GM19193 (cell line): ENCODE data around the gene BHLHA9.

Source experiments
- POLR2A ChIP-seq: IDR thresholded peaks from 4 replicates; pipeline ENCODE4 v1.6.1; 2011; ENCODE audit not compliant: insufficient read depth, insufficient read length; ENCODE audit errors: extremely low read depth

BHLHA9 gene

GRCh38 chr17:1237471-1237870 lies 32.8 kb upstream of the BHLHA9 start:
- TF ChIP-seq POLR2A, result no peak

- TF ChIP-seq POLR2A, result no peak
These were observed 31.0 kb upstream of the BHLHA9 start for GRCh38 chr17:1239210-1239609.

GRCh38 chr17:1241929-1242328 lies 28.3 kb upstream of the BHLHA9 start:
- TF ChIP-seq POLR2A, result no peak

GRCh38 chr17:1244606-1245012 lies 25.6 kb upstream of the BHLHA9 start:
- no peak for TF ChIP-seq POLR2A

GRCh38 chr17:1251866-1252608 lies 18.2 kb upstream of the BHLHA9 start:
- no peak for TF ChIP-seq POLR2A

- TF ChIP-seq POLR2A, result no peak
These were observed 15.2 kb upstream of the BHLHA9 start for GRCh38 chr17:1255041-1255440.

- TF ChIP-seq POLR2A, result no peak
These were observed 13.5 kb upstream of the BHLHA9 start for GRCh38 chr17:1256699-1257098.

GRCh38 chr17:1260086-1260769 lies 10.0 kb upstream of the BHLHA9 start:
- TF ChIP-seq POLR2A, result no peak

- no peak for TF ChIP-seq POLR2A
These were observed 9.5 kb upstream of the BHLHA9 start for GRCh38 chr17:1260770-1261161.

- no peak for TF ChIP-seq POLR2A
These were observed 6.0 kb upstream of the BHLHA9 start for GRCh38 chr17:1264196-1264595.

- no peak for TF ChIP-seq POLR2A
These were observed 2.7 kb upstream of the BHLHA9 start for GRCh38 chr17:1267471-1267943.

- TF ChIP-seq POLR2A, result no peak
These were observed 783 bp downstream of the BHLHA9 start for GRCh38 chr17:1271030-1271423.

GRCh38 chr17:1271441-1271840 lies 1.2 kb downstream of the BHLHA9 start:
- no peak for TF ChIP-seq POLR2A

- TF ChIP-seq POLR2A, result no peak
These were observed 2.5 kb downstream of the BHLHA9 start for GRCh38 chr17:1272701-1273100.

GRCh38 chr17:1273492-1274244 lies 3.4 kb downstream of the BHLHA9 start:
- no peak for TF ChIP-seq POLR2A

GRCh38 chr17:1274245-1274608 lies 4.0 kb downstream of the BHLHA9 start:
- TF ChIP-seq POLR2A, result no peak

- no peak for TF ChIP-seq POLR2A
These were observed 5.1 kb downstream of the BHLHA9 start for GRCh38 chr17:1275205-1275961.
